GM19240 (cell line): ENCODE measurements around the gene COL6A1.

Source experiments
- DNase-seq: peaks from one replicate; pipeline ENCODE4 v3.0.0; 2011; ENCODE audit warnings: low spot score; ENCODE audit not compliant: insufficient read length

Gene COL6A1

GRCh38 chr21:45993210-45994085 lies 11.9 kb downstream of the COL6A1 start:
- DNase-seq = no peak

GRCh38 chr21:45994086-45994661 lies 12.6 kb downstream of the COL6A1 start:
- no peak for DNase-seq

GRCh38 chr21:45994759-45995685 lies 13.5 kb downstream of the COL6A1 start:
- DNase-seq = no peak

- no peak for DNase-seq
Observed at GRCh38 chr21:45995686-45996179, 14.2 kb downstream of the COL6A1 start.

GRCh38 chr21:45996311-45997204 lies 15.0 kb downstream of the COL6A1 start:
- DNase-seq = no peak

GRCh38 chr21:45997205-45997494 lies 15.6 kb downstream of the COL6A1 start:
- DNase-seq = no peak

GRCh38 chr21:45997495-45998275 lies 16.1 kb downstream of the COL6A1 start:
- DNase-seq = no peak

GRCh38 chr21:45998276-45998701 lies 16.7 kb downstream of the COL6A1 start:
- no peak for DNase-seq

GRCh38 chr21:45998871-45999580 lies 17.5 kb downstream of the COL6A1 start:
- DNase-seq = no peak

- DNase-seq = no peak
Observed at GRCh38 chr21:45999581-46000181, 18.1 kb downstream of the COL6A1 start.

- DNase-seq = no peak
Observed at GRCh38 chr21:46000182-46000730, 18.7 kb downstream of the COL6A1 start.

- DNase-seq = no peak
Observed at GRCh38 chr21:46000731-46001641, 19.4 kb downstream of the COL6A1 start.

GRCh38 chr21:46001821-46002681 lies 20.5 kb downstream of the COL6A1 start:
- no peak for DNase-seq

- DNase-seq = no peak
Observed at GRCh38 chr21:46002841-46003574, 21.4 kb downstream of the COL6A1 start.

GRCh38 chr21:46003575-46004007 lies 22.0 kb downstream of the COL6A1 start:
- no peak for DNase-seq
